ENCODE results near the gene RAI14. TPM values are rescaled to one million over a fixed set of nuclear protein-coding genes. Genes with fewer than 3 reads are reported as not detected.
"Not testable (repeated sequence)": the region's sequence is repeated elsewhere in the genome, so short reads cannot be mapped to it uniquely, and the experiment has no call there.

RAI14 gene
- total RNA-seq, 1 experiment from 2014 or later, result 25.5 TPM

DNA sequence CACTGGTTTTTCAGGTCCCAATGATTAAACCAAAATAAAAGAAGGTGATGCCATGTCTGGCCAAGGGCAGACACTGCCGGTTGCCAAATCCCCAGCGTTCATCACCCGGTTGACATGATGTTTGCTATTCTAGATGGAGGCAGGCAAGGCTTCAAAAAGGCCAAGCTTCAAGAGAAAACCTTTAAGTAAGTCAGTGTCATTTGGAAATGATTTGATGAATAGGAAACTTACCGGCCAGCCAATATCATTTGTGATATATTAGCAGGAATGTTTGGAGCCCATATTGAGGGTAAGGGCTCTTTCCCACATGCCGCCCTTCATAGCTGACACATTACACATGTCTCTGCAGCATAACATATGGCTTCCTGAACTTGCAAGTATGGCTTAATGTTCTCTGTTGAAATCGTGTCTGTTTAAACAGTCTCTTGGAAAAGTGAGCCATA is 93.3 kb downstream of the RAI14 start:
- in situ Hi-C loops (cut with HindIII; ENCODE audit: low sequenced_read_pairs), result no loop called here
- no peak for DNase-seq (ENCODE audit: low spot score)

DNA sequence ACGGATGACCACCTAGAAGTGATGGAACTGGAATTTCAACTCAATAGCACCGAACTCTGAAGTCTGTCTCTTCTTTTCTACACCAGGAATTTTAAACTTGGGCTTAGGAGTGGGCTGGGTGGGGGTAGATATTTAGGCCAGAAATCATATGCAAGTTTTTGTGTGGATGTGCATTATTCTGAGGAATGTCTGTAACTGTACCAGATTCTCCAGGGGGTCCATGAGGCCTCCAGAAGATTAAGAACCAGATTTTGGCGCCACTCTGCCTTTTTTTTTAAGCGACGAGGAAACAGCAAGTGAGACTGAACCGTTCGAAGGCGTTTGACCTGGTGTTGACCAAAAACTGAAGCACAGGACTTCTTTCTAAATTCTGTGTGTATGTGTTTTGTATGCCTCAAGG is 94.1 kb downstream of the RAI14 start:
- no peak for DNase-seq (ENCODE audit: low spot score)
- in situ Hi-C loops (cut with HindIII; ENCODE audit: low sequenced_read_pairs), result no loop called here

DNA sequence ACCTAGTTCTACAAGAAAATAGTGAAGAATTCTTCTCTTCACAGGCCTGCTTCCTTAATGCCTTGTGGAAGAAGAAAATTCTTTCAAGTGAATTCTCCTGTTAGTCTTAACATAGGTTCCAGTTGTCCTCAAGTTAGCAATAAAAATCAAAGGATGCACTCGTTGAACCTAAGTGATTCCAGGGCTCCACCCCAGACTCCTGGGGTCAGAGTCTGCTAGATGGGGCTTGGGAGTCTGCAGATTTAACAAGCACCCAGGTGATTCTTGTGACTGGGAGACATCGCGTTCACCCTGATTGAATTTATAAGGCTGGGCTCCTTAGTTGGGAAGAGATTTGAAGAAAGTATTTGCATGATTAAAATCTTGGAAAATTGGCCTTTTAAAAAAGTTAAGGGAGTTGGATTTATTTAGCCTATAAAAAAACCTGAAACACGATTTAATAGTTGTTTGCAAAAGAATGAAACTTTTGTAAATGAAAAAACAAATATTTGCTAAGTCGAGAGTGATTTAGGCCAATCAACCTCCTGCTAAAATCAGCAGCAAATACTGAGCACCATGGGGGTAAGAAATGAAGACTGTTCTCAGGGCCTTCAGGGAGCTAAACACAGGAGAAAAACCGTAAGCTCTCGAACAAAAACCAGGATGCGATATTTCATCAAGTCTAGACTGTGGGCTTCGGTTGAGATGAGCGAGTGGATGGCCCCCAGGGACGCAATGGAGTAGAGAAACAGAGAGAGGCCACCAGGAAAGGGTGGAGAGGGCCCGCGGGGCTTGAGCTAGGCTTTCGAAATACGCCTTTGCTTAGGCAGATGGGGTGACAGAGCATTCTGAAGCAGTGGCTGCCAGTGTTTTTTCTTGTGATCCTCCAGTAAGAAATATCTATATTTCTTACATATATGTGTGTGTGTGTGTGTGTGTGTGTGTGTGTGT is 95.9 kb downstream of the RAI14 start:
- in situ Hi-C loops (cut with HindIII; ENCODE audit: low sequenced_read_pairs), result no loop called here
- no peak for DNase-seq (ENCODE audit: low spot score)

DNA sequence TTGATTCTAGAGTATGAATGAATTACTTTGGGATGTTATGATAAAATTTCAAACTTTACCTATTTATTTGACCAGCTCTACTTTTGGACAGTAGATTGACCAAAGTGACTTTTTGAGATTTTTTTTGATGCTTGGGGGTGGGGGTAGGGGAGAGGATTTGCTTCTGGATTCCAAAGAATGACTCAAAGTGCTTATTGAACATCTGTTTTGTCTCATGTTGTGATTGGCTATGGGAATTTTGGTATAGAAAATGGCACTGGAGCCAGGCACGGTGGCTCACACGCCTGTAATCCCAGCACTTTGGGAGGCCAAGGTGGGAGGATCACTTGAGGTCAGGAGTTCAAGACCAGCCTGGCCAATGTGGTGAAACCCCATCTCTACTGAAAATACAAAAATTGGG is 97.1 kb downstream of the RAI14 start:
- in situ Hi-C loops (cut with HindIII; ENCODE audit: low sequenced_read_pairs), result not testable (repeated sequence)

DNA sequence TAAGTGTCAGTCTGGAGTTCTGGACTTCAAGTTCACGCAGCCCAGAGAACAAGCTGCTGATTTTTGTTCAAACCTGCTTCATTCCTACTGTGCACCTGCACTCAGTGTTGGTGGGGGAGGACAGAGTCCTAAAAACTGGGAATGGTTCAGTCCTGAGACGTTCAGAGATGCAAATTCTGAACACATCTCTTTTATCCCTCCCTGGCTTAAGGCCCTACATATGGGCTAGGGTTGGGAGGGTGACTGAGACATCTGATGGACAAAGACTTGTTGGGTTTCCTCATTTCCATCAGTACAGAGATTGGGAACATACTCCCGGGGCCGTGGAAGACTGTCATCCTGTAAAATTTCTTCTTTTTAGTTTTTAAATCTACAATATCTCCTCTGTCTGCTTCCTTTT is 99.8 kb downstream of the RAI14 start:
- DNase-seq (ENCODE audit: low spot score), result no peak
- in situ Hi-C loops (cut with HindIII; ENCODE audit: low sequenced_read_pairs), result no loop called here

More for the DNA sequence above, 97.1 kb downstream of the RAI14 start:
- DNase-seq (ENCODE audit: low spot score), result not testable (repeated sequence)

DNA sequence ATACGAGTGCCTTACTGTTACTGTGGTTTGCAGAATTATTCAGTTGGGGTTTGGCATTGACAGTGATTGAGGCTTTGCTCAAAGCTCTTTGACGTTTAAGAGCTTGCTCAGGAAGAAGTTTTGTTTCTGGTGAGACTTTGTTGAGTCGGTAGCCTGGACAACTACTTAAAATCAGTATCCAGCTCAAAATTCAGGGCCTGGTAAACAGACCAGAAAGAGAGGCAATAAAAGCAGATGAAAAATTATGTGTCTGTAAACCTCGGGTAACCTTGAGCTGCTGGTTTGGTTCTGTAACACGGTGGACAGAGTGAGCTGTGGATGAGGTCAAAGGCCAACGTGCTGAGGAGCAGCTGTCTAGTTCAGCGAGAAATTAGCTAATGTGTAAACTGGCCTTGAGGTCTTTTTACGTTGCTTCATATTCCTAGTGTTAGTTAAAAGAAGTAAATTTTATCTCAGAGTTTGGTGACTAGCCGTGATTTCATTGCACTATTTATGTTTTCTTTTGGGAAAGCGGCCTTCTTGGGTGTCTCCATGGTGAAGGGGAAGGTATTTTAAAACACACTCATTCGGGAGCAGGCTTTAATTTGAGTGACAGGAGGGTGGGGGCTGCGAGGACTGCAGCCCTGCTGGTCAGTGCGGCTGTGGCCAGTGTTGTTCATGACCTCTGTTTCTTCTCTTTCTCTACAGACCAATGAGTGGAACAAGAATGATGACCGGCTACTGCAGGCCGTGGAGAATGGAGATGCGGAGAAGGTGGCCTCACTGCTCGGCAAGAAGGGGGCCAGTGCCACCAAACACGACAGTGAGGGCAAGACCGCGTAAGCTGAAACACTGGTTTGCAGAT is 100.9 kb downstream of the RAI14 start:
- DNase-seq (ENCODE audit: low spot score), result no peak
- in situ Hi-C loops (cut with HindIII; ENCODE audit: low sequenced_read_pairs), result no loop called here

DNA sequence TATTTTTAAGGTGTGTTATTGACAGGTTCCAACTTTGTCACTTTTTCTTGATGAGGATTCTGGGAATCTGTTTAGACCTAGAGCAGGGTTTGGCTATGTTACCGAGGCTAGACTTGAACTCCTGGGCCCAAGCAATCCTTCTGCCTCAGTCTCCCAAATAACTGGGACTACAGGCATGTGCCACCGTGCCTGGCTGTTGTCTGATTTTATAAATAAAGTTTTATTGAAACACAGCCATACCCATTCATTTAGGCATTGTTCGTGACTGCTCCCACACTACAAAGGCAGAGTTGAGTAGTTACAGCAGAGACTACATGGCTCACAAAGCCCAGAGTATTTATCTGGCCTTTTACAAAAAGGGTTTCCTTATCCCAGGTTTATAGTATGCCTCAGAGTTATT is 102.4 kb downstream of the RAI14 start:
- DNase-seq (ENCODE audit: low spot score), result no peak
- in situ Hi-C loops (cut with HindIII; ENCODE audit: low sequenced_read_pairs), result no loop called here

DNA sequence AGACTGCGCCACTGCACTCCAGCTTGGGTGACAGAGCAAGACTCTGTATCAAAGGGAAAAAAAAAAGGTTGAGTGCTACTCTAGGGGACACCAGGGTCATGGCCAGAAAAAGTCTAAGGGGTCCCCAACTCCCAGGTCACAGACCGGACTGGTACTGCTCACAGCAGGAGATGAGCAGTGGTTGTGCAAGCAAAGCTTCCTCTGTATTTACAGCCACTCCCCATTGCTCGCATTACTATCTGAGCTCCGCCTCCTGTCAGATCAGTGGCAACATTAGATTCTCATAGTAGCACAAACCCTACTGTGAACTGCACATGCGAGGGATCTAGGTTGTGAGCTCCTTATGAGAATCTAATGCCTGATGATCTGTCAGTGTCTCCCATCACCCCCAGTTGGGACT is 103.1 kb downstream of the RAI14 start:
- in situ Hi-C loops (cut with HindIII; ENCODE audit: low sequenced_read_pairs); DNase-seq (ENCODE audit: low spot score): not testable (repeated sequence)

DNA sequence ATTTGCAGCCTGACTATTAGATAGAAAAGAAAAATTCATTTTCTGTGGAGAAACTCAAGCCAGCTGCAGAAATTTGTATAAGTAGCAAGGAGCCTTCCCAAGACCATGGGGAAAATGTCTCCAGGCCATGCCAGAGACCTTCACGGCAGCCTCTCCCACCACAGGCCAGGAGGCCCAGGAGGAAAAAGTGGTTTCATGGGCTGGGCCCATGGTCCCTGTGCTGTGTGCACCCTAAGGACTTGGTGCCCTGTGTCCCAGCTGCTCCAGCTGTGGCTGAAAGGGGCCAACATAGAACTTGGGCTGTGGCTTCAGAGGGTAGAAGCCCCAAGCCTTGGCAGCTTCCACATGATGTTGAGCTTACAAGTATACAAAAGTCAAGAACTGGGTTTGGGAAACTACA is 109.5 kb downstream of the RAI14 start:
- DNase-seq (ENCODE audit: low spot score), result no peak
- in situ Hi-C loops (cut with HindIII; ENCODE audit: low sequenced_read_pairs), result no loop called here

DNA sequence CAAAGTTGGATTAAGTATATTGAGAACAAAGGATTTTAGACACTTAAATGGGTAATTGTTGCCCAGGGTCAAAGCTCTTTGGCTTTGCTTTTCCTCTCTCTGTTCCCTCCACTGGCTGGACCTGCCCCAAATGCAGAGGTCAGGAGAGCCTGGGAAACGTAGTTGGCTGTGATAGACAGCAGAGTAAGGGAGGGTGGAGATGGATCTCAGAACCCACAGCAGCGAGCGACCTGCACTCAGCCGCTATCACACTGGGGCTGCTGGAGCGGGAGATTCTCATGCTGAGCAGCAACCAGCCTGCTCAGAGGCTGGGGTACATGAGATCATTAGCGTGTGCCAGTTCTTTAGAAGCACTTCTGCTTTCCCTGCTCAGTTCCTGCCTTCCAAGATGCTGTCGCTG is 111.1 kb downstream of the RAI14 start:
- no peak for DNase-seq (ENCODE audit: low spot score)
- in situ Hi-C loops (cut with HindIII; ENCODE audit: low sequenced_read_pairs), result no loop called here

DNA sequence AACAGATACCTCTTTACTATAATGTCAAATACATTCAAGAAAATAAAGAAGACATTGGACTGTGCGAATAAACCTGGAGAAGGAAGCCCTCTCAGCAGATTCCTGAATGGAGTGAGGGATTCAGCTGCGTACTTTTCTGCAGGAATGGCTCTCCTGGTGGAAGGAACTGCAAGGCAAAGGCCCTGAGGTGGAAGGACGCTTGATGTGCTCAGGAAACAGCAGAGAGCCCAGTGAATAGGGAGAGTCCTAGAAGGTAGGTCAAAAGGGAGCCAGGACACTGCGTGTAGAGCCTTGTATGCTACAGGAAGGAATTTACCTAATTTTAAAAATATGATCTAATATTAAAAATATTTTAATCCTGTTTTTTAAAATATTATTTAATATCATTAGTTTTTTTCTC is 114.4 kb downstream of the RAI14 start:
- no peak for DNase-seq (ENCODE audit: low spot score)
- in situ Hi-C loops (cut with HindIII; ENCODE audit: low sequenced_read_pairs), result no loop called here

DNA sequence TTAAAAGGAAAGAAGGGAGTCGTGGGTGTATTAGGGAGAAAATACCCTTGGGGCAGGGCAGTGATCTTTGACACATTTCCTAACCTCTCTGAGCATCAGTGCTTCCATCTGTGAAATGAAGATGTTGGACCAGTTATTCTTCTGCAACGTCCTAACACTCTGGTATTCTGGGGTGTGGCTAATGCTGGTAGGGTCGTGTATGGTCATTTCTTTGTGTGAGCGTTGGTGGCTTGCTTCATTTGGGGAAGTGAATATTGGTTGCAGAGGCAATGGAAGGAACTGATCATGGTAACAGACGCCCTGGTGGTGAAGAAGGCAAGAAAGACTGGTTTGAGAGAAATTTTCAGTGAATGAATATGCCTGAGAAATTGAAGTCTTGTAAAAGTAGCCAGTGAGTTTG is 114.9 kb downstream of the RAI14 start:
- in situ Hi-C loops (cut with HindIII; ENCODE audit: low sequenced_read_pairs), result no loop called here
- DNase-seq (ENCODE audit: low spot score), result no peak

DNA sequence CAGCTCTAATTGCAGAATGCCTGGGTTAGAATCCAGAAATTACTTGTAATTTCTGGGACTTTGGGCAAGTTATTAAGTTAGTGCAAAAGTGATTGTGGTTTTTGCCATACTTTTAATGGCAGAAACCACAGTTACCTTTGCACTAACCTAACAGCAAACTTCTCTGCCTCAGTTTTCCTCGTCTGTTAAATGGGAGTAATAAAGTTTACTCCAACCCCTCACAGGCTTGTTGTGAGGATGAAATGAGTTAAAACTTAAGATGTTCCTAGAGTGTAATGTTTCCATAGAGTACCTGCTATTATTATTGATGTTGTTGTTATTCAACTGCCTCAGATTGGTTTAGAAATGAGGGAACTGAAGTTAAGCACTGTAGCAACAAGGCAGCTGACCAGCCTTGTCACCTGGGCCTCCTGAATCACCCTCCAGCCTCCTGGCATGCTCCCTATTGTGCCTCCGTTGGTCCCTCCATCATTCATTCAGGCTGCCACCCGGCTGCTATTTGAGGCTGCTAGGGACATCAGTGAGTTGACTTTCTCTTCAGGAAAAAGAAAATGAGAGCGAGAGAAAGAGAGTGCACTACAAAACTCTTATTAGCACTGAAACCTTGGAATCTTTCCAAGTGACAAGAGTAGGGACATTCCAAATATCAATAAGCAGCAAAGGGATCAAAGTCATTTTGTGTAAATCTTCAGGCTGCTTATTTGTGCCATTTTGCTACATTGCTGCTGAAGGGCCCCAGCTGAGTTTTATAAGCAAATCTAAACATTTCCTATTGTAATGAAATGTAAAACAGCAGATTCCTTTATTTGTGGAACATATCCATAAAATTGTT is 116.4 kb downstream of the RAI14 start:
- in situ Hi-C loops (cut with HindIII; ENCODE audit: low sequenced_read_pairs), result no loop called here
- DNase-seq (ENCODE audit: low spot score), result no peak

DNA sequence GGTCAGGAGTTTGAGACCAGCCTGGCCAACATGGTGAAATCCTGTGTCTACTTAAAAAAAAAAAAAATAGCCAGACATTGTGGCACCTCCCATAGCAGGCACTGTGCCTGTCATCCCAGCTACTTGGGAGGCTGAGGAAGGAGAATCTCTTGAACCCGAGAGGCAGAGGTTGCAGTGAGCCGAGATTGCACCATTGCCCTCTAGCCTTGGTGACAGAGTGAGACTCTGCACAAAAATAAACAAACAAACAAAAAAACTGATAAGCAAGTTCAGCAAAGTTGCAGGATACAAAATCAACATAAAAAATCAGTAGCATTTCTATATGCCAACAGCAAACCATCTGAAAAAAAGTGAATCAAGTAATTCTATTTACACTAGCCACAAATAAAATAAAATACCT is 118.0 kb downstream of the RAI14 start:
- in situ Hi-C loops (cut with HindIII; ENCODE audit: low sequenced_read_pairs), result no loop called here
- no peak for DNase-seq (ENCODE audit: low spot score)

DNA sequence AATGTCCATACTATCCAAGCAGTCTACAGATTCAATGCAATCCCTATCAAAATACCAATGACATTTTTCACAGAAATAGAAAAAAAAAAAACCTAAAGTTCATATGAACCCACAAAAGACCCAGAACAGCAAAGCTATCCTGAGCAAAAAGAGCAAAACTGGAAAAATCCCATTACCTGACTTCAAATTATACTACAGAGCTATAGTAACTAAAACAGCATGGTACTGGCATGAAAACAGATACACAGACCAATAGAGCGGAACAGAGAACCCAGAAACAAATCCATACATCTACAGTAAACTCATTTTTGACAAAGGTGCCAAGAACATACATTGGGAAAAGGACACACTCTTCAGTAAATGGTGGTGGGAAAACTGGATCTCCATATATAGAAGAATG is 118.5 kb downstream of the RAI14 start:
- DNase-seq (ENCODE audit: low spot score); in situ Hi-C loops (cut with HindIII; ENCODE audit: low sequenced_read_pairs): not testable (repeated sequence)

DNA sequence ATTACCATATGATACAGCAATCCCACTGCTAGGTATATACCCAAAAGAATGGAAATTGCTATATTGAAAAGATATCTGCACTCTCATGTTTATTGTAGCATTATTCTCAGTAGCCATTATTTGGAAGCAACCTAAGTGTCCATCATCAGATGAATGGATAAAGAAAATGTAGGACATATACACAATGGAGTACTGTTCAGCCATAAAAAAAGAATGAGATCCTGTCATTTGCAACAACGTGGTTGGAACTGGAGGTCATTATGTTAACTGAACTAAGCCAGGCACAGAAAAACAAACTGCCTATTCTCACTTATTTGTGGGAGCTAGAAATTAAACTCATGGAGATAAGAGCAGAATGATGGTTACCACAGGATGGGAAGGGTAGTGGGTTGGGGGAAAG is 119.8 kb downstream of the RAI14 start:
- in situ Hi-C loops (cut with HindIII; ENCODE audit: low sequenced_read_pairs), result no loop called here
- DNase-seq (ENCODE audit: low spot score), result no peak

DNA sequence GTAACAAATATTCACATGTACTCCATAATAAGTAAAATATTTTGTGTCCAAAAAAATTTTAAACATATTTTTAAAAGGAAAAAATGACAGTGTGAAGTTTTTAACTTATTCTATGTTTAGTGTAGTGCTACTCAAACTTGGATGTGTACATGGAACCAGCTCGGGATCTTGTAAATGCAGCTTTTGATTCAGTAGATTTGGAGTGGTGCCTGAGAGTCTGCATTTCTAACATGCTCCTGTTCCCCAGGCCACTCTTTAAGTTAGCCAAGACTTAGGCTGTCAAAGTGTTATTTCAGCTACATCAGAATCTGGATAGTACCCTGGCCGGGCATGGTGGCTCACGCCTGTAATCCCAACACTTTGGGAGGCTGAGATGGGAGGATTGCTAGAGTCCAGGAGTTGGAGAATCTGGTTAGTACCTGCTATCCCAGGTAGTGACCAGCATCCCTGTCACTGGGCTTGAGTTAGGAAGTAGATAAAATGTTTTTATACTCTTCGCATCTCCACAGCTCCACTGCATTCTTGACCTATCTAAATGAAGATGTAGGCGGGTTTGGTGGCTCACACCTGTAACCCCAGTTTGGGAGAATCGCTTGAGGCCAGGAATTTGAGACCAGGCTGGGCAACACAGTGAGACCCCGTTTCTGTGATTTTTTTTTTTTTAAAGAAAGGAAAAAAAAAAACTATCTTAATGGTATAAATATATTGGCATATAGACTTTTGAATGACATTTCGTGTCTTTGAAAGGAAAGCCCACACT is 122.1 kb downstream of the RAI14 start:
- in situ Hi-C loops (cut with HindIII; ENCODE audit: low sequenced_read_pairs), result no loop called here
- no peak for DNase-seq (ENCODE audit: low spot score)

DNA sequence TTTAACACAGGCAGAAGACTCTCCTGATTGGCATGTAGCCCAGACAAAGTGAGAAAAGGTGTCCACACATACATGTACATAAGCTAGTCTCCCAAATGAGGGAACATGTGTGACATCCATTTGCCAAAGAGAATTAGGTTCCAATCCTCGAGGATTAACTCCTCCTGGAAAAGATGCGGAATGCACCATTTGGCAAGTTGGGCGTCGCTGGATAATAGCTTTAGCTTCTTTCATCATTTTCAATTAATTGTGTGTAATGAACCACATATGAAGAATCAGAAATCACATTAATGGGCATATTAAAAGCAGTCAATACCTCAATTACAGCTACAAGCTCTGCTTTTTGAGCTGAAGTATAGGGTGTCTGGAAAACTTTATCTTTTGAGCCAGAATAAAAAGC is 127.8 kb downstream of the RAI14 start:
- in situ Hi-C loops (cut with HindIII; ENCODE audit: low sequenced_read_pairs); DNase-seq (ENCODE audit: low spot score): not testable (repeated sequence)

DNA sequence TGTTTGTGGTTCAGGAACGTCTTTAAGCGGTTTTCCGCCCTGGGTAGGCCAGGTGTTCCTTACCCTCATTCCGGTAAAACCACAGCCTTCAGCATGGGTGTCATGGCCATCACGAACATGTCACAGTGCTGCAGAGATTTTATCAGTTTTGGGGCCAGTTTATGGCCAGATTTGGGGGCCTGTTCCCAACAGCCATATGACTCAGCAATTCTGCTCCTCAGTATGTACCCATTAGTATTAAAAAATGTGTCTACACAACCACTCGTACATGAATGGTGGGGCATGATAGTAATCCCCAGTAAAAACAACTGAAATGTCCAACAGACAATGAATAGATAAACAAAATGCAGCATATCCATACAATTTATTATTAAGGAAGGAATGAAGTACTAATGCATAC is 130.9 kb downstream of the RAI14 start:
- in situ Hi-C loops (cut with HindIII; ENCODE audit: low sequenced_read_pairs), result no loop called here
- DNase-seq (ENCODE audit: low spot score), result no peak
